Activated CD4-positive, alpha-beta memory T cell treated with anti-CD3 and anti-CD28 coated beads for 36 hours (primary cell): ENCODE measurements around the gene DPEP3. TPM values are rescaled to one million over a fixed set of nuclear protein-coding genes. Genes with fewer than 3 reads are reported as not detected.

ENCODE experiments used
- CTCF ChIA-PET: fragments of 350-600 bp; sonication (Branson Sonifier 250); formaldehyde crosslinking; loops from one replicate; lab custom pipeline; 2021; ENCODE audit warnings: antibody characterized with exemption, inconsistent platforms; lab: Charles Lee
- POLR2A ChIA-PET: fragments of 350-600 bp; sonication (Branson Sonifier 250); formaldehyde crosslinking; loops from one replicate; lab custom pipeline; 2021; ENCODE audit warnings: antibody characterized with exemption; lab: Charles Lee
- DNase-seq: peaks from one replicate; pipeline ENCODE4 v3.0.0-alpha.2; 2020
- H3K27ac Mint-ChIP-seq: one replicate; pipeline ENCODE4 v1.8.0; 2021; ENCODE audit warnings: mixed read lengths
- H3K27me3 Mint-ChIP-seq: one replicate; pipeline ENCODE4 v1.8.0; 2021; ENCODE audit warnings: mixed read lengths
- H3K36me3 Mint-ChIP-seq: one replicate; pipeline ENCODE4 v1.8.0; 2021; ENCODE audit warnings: mixed read lengths
- H3K4me1 Mint-ChIP-seq: one replicate; pipeline ENCODE4 v1.8.0; 2021; ENCODE audit warnings: low read depth, mixed read lengths
- H3K4me3 Mint-ChIP-seq: one replicate; pipeline ENCODE4 v1.8.0; 2021; ENCODE audit warnings: mild to moderate bottlenecking, mixed read lengths
- H3K9me3 Mint-ChIP-seq: one replicate; pipeline ENCODE4 v1.8.0; 2021; ENCODE audit warnings: mixed read lengths
- intact Hi-C: fragments of 100-400 bp; cut with micrococcal nuclease; formaldehyde crosslinking; loops from one replicate; pipeline ENCODE4 v1.15.1; 2023
- total RNA-seq, 2 experiments: library from RNA; stranded (reverse); gene quantifications; one replicate each; pipeline ENCODE4 v1.2.3, GENCODE V29; 2021

Gene DPEP3
- total RNA-seq, 2 experiments from 2014 or later, result not detected

DNA sequence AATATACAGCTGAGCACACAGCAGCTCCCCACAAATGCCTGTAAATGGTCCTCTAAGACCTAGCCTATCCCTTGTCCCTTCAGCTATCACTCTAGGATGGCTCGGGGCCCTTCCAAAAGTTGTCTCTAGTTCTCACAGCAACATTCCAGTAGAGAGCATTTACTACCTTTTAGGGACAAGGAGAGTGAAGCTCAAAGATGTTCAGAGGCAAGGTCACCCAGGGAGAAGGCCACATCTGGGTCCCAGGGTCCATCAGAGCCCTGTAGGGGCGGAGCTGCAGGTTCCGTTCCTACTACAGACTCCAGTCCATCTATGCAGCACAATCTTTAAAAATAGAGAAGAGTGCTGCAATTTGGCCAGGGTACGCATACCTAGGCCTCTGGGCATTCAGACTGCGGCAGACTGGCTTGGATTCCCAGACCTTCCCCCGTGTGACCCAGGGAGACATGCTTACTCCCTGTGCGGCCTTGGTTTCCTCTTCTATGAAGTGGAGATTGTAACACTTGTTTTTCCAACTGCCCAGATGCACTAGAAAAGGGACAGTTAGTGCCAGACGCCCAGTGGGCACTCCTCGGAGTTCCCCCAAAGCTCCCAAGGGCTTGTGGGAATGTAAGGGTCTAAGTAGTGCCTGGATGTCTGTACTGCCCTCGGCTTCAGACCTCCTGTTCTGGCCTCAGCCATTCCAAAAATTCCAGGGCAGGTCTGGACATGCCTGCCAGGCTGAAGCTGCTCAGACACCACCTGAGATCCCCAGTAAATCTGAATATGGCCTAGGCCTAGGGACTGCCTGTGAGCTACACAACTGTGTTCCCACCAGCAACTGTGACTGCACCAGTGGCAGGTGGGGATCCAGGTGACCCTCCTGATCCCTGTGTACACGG, 14.4 kb downstream of the DPEP3 start:
- Mint-ChIP-seq H3K27ac (no peak overlapping the region), H3K9me3 (no peaks in the 10 kb centered on the region), H3K27me3 (no peaks in the 10 kb centered on the region), H3K4me1 (peaks cover 18% of the 10 kb centered on the region), H3K36me3 (peaks cover 9% of the 10 kb centered on the region), H3K4me3 (no peak overlapping the region)
- DNase-seq, result no peak
- ChIA-PET CTCF (interaction anchor here (0.9 to 1.7 kb wide), 6 partner anchors 14 to 75 kb away, joined by 3 to 6 read pairs (median 3); no protein-coding TSS in a partner anchor), POLR2A (no interaction called here)
- intact Hi-C loops, result no loop called here

DNA sequence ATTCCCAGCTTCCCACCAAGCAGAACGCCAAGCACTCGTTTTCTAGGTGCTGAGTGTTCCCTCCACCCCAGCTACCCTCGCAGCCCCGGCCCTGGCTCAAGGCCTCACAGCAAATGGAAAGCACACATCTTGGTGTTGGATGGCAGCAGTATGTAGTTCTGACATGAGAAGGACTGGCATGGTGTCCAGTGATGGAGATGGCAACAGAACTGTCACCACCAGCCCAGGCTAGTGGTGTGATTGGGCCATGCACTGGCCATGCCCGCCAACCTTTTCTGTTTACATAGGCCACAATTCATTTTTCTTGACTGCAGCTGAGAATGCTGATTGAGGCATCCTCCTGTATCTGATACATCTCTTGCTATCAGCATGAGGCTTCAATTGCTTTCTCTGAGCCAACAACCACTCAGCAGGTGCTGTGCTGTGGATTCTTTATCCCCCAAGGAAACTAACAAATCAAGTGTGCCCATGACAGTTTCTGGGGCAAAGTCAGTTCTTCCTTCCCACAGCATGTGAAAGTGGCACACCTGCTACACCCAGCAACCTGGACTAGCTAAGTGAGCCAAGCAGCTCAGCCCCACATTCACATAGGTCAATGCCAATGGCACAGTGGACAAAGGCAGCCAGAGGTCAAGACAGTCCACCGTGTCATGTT, 15.7 kb downstream of the DPEP3 start:
- Mint-ChIP-seq H3K9me3 (no peaks in the 10 kb centered on the region), H3K27ac (no peak overlapping the region), H3K27me3 (no peaks in the 10 kb centered on the region), H3K36me3 (peaks cover 15% of the 10 kb centered on the region), H3K4me1 (peaks cover 15% of the 10 kb centered on the region), H3K4me3 (no peak overlapping the region)
- ChIA-PET CTCF (interaction anchor here (0.8 to 1.7 kb wide), 3 partner anchors 13 to 35 kb away, joined by 3 to 6 read pairs (median 3); no protein-coding TSS in a partner anchor), POLR2A (no interaction called here)
- no peak for DNase-seq
- intact Hi-C loops, result no loop called here

DNA sequence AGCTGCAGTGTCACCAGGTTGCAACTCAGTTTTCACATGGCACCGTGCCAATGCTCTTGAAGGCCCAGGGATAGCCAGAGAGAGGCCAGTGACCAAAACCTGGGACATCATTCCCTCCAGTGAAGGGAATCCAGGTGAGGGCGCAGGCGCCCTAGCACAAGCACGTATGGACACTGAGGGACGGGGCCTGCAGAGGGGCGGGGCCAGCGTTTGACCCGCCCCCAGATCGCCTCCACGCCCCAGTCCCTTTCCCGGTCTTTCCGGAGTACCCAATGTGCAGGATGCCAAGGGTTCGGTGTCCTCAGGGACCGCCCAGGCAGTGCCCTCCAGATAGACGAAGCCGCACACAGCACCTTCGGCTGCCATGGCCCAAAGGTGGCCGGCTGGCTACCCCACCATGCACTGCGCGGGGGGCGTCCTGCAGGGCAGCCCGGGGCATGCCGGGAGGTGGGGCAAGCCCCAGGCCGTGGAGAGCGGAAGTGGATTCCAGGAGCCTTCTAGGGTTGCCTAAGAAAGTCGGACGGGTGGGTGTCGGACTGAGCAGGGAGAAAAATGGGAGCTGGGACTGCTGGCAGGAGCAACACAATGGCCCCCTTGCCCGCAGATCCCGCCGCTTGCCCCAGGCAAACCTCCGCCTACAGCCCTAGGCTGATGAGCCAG, 16.5 kb downstream of the DPEP3 start:
- Mint-ChIP-seq H3K27me3 (no peaks in the 10 kb centered on the region), H3K36me3 (peaks cover 15% of the 10 kb centered on the region), H3K9me3 (no peaks in the 10 kb centered on the region), H3K4me1 (peaks cover 11% of the 10 kb centered on the region), H3K27ac (no peak overlapping the region), H3K4me3 (no peak overlapping the region)
- intact Hi-C loops, result no loop called here
- CTCF ChIA-PET, result interaction anchor here (0.8 kb wide), 1 partner anchor 34 kb away, joined by 3 read pairs; no protein-coding TSS in a partner anchor
- POLR2A ChIA-PET, result no interaction called here
- no peak for DNase-seq

DNA sequence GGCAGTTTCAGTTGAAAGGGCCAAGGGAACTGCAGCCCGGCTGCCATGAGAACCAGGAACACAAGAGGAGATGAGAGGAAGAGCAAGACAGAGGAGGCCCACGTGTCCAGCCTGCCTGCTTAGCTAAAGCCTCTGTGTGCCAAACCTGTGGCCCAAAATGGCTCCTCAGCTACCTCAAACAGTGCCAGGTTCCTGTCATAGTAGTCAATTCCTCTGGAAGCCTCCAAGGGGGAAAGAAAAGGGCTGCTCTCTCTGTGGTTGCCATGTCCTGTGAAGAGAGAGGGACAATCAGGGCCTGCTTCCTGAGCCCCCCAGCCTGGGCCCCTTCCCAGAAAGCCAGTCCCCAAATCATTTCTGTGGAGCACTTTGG, 17.0 kb downstream of the DPEP3 start:
- POLR2A ChIA-PET, result no interaction called here
- intact Hi-C loops, result no loop called here
- Mint-ChIP-seq H3K4me3 (no peak overlapping the region), H3K4me1 (peaks cover 10% of the 10 kb centered on the region), H3K9me3 (no peaks in the 10 kb centered on the region), H3K36me3 (peaks cover 15% of the 10 kb centered on the region), H3K27ac (no peak overlapping the region), H3K27me3 (no peaks in the 10 kb centered on the region)
- no peak for DNase-seq
- CTCF ChIA-PET, result interaction anchor here (0.7 kb wide), 1 partner anchor 147 kb away, joined by 3 read pairs; no protein-coding TSS in a partner anchor

DNA sequence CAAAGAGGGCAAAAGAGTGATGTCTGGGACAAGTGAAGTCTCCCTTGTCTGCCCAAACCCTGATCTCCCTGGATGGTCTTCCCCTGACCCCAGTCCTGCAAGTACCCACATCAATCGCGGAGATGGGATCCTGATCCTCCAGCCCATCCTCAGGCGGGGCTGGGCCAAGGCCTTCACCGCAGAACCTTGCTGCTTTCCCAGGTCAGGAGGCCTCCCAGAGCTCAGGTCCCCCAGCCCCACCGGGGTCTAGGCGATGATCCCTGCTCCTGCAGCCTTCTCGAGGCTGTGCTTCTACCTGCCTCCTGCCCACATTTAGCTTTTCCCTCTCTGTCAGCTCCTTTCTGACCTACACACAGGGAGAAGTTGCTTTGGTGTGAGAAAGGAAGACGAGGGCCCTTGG, 18.2 kb downstream of the DPEP3 start:
- intact Hi-C loops, result no loop called here
- no peak overlapping the region for H3K27ac Mint-ChIP-seq
- no peak overlapping the region for H3K4me3 Mint-ChIP-seq
- CTCF ChIA-PET, result interaction anchor here (0.6 to 1.3 kb wide), 2 partner anchors 21 to 28 kb away, joined by 3 read pairs; no protein-coding TSS in a partner anchor
- no peak for DNase-seq
- no peaks in the 10 kb centered on the region for H3K27me3 Mint-ChIP-seq
- POLR2A ChIA-PET, result no interaction called here
- H3K9me3 Mint-ChIP-seq, result no peaks in the 10 kb centered on the region
- peaks cover 15% of the 10 kb centered on the region for H3K36me3 Mint-ChIP-seq
- H3K4me1 Mint-ChIP-seq, result peaks cover 5% of the 10 kb centered on the region

DNA sequence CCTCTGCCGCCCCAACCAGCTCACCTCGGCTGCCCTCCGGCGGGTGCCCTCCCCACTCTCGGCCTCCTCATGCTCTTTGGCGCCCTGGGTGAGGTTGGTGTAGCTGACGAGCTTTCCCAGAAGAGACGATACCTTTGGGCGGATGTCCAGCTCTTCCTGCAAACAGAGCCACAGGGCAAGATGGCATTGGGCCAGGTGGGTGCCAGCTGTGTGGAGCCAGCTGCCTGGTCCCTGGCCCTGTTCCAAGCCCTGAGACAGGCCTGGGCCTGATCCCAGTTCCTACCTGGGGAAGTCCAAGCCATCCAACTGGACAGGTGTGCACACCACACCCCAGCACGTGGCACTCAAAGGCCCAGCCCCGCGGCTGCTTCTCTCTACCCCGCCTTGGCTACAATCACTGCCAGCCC, 18.7 kb downstream of the DPEP3 start:
- no peak overlapping the region for H3K4me3 Mint-ChIP-seq
- peaks cover 15% of the 10 kb centered on the region for H3K36me3 Mint-ChIP-seq
- H3K9me3 Mint-ChIP-seq, result no peaks in the 10 kb centered on the region
- H3K27ac Mint-ChIP-seq, result no peak overlapping the region
- intact Hi-C loops, result no loop called here
- H3K4me1 Mint-ChIP-seq, result peaks cover 2% of the 10 kb centered on the region
- DNase-seq, result no peak
- ChIA-PET POLR2A (no interaction called here), CTCF (interaction anchor here (1.3 to 1.6 kb wide), 2 partner anchors 19 to 20 kb away, joined by 3 to 6 read pairs; no protein-coding TSS in a partner anchor)
- no peaks in the 10 kb centered on the region for H3K27me3 Mint-ChIP-seq

DNA sequence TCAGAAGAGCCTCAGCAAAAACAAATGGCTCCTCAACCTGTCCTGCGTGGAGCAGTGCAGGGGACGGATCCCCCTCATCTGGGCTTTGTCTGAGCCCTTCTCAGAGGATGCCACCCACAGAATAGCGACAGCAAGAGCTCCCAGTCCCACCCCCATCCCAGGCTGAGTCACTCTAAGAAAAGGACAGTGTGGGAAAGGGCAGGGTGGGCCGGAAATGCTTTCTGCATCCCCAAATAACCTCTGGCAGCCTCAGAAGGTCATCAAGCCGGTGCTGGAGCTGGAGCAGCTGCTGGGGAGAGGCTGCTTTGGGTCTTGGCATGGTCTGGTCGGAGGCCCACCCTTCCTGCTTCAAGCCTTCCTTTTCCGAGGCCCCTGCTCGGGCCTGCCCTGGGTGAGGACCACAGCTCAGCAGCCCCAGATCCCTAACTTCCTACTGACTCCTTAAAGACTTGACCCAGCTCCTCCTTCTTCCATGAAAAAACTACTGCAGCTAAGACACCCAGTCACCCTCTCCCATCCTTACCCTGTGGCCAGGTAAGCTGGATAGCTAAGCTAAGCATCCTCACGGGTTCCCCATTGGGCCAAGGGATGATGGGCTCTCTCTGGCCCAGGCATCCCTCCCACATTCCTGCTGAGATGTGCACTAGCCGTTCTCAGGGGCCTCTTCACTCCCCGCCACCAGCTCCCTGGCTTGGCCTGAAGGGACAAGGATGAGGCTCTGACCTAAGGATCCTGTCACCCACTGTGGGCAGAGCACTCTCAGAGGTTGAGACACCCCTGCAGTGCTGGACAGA, 20.6 kb downstream of the DPEP3 start:
- Mint-ChIP-seq H3K4me1 (no peaks in the 10 kb centered on the region), H3K27ac (no peak overlapping the region), H3K36me3 (peaks cover 15% of the 10 kb centered on the region), H3K27me3 (no peaks in the 10 kb centered on the region), H3K4me3 (no peak overlapping the region), H3K9me3 (no peaks in the 10 kb centered on the region)
- intact Hi-C loops, result no loop called here
- ChIA-PET POLR2A (no interaction called here), CTCF (interaction anchor here (1.6 kb wide), 1 partner anchor 17 kb away, joined by 6 read pairs; no protein-coding TSS in a partner anchor)
- DNase-seq, result no peak

DNA sequence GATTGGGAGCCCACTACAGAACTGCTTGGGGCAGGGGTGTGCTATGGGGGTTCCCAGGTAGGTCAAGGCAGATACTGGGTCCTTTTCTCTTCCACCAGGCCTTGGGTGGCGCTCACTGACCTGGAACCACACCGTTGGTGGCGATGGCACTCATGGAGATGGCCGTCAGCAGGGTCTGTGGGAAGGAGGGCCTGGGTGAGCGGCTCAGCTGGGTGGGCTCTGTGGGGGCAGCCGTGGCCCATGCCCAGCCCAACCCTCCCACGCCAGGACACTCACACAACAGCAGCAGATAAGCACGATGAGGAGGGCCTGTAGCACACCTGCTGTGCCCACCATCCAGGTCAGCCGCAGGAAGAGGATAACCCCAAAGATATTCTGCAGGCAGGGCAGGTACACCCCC, 22.7 kb downstream of the DPEP3 start:
- Mint-ChIP-seq H3K36me3 (peaks cover 12% of the 10 kb centered on the region), H3K27me3 (no peaks in the 10 kb centered on the region), H3K9me3 (no peaks in the 10 kb centered on the region), H3K4me3 (no peak overlapping the region), H3K4me1 (no peaks in the 10 kb centered on the region), H3K27ac (no peak overlapping the region)
- POLR2A ChIA-PET, result no interaction called here
- DNase-seq, result no peak
- CTCF ChIA-PET, result no interaction called here
- intact Hi-C loops, result no loop called here

DNA sequence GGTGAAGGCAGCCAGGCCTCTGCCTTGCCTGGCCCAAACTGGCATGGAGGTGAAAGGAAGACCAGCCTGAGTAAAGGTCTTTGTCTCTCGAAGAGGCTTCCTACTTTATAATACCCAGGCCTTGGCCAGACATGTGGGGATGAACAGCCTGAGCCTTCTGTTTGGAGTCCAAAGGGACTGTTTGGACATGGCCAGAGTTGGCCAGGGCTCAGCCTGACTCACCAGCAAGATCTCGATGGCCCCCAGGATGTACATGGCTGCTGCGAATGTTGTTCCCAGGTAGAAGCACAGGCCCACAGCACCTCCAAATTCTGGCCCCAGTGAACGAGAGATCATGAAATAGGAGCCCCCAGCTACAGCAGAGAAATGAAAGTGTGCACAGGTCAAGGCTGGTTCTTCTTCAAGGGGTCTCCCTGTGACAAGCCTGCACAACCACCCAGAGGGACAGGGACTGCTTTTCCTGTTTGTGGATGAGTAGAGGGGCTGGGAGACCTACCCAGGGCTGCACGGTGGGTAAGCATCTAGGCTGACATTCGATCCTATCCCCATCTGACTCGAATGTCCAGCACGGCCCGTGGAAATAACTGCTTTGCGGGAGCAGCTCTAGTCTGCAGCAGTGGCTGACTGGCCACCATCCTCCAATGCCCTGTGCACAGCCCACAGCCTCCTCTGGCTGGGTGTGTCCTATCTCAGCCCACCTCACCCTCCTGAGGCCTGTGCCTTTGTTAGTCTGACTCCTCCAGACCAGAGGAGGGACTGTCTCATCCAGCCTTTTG, 25.7 kb downstream of the DPEP3 start:
- ChIA-PET CTCF (interaction anchor here (0.7 to 1.5 kb wide), 2 partner anchors 26 to 70 kb away, joined by 3 to 4 read pairs; partner anchors contain the start of gene NRN1L), POLR2A (no interaction called here)
- intact Hi-C loops, result no loop called here
- Mint-ChIP-seq H3K9me3 (no peaks in the 10 kb centered on the region), H3K27ac (no peak overlapping the region), H3K4me1 (peaks cover 2% of the 10 kb centered on the region), H3K4me3 (no peak overlapping the region), H3K27me3 (no peaks in the 10 kb centered on the region), H3K36me3 (no peaks in the 10 kb centered on the region)
- no peak for DNase-seq

DNA sequence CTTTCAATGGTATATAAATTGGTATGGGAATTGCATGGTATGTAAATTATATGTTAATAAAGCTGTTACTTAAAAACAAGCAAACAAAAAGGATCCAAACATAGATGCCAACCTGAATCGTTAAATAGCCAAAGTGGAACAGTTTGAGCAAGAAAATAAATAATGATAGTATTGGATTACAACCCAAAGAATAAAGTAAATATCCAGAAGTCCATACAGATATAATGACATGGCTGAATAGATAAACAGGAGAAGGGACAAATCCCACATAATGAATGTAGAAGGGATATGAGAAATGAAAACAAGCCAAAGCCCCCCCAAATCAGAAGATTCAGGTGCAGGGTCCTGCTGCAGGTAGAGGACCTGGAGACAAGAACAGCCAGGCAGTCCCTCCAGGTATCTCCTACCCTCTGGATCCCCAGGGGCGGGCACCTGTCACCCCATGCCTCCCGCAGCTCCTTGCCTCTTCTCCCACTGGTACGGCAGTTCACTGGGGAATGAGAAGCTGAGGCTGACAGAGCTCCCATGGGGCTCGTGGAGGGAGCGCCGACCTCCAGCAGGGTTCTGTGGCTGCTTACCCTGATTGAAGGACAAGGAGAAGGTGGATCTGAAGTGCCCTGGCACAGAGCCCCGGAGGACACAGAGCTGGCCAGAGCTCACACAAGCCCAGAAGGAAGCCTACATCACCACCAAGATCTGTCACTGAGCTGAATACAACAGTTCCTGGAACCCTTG, 26.5 kb downstream of the DPEP3 start:
- intact Hi-C loops, result no loop called here
- no peak for DNase-seq
- POLR2A ChIA-PET, result no interaction called here
- no peaks in the 10 kb centered on the region for H3K36me3 Mint-ChIP-seq
- H3K4me3 Mint-ChIP-seq, result no peak overlapping the region
- CTCF ChIA-PET, result interaction anchor here (0.7 to 1.5 kb wide), 3 partner anchors 12 to 274 kb away, joined by 3 to 4 read pairs (median 3); partner anchors contain the start of gene NRN1L
- no peak overlapping the region for H3K27ac Mint-ChIP-seq
- H3K4me1 Mint-ChIP-seq, result peaks cover 2% of the 10 kb centered on the region
- H3K27me3 Mint-ChIP-seq, result no peaks in the 10 kb centered on the region
- no peaks in the 10 kb centered on the region for H3K9me3 Mint-ChIP-seq
